Mucosa of descending colon (tissue), 3 donors: ENCODE measurements around the gene HLA-E. TPM values are rescaled to one million over a fixed set of nuclear protein-coding genes. Genes with fewer than 3 reads are reported as not detected.
"Not testable (repeated sequence)": the region's sequence is repeated elsewhere in the genome, so short reads cannot be mapped to it uniquely, and the experiment has no call there.

ENCODE experiments used
- ATAC-seq: fragments of 200-7000 bp; cut with Tn5 transposase; one replicate; pipeline ENCODE4 v1.9.1; 2020; ENCODE audit warnings: mild to moderate bottlenecking, moderate library complexity
- DNase-seq, 3 donors: peaks; one replicate each; pipeline ENCODE4 v3.0.0-alpha.2; 2020
- H3K36me3 ChIP-seq: fragments of 200-600 bp; one replicate; pipeline ENCODE4 v1.8.0; 2021; ENCODE audit warnings: low read depth, mild to moderate bottlenecking
- H3K4me1 ChIP-seq: fragments of 200-600 bp; one replicate; pipeline ENCODE4 v1.8.0; 2021; ENCODE audit warnings: low read depth, mild to moderate bottlenecking
- H3K4me3 ChIP-seq: fragments of 200-600 bp; one replicate; pipeline ENCODE4 v1.8.0; 2021; ENCODE audit warnings: mild to moderate bottlenecking
- H3K9me3 ChIP-seq: fragments of 200-600 bp; one replicate; pipeline ENCODE4 v1.8.0; 2021; ENCODE audit warnings: mild to moderate bottlenecking
- CTCF ChIP-seq: fragments of 200-600 bp; IDR thresholded peaks from one replicate; pipeline ENCODE4 v1.8.0; 2022; ENCODE audit warnings: antibody characterized with exemption, mild to moderate bottlenecking
- intact Hi-C, 2 donors: fragments of 100-400 bp; cut with DNase I in 1 of 2; cut with micrococcal nuclease in 1 of 2; formaldehyde crosslinking; loops; one replicate each; pipeline versions ENCODE4 v1.11.0 to v1.11.1; 2022; cut with DNase I, micrococcal nuclease
- total RNA-seq, 3 donors: library from RNA; stranded (reverse); fragmentation: NEBNext Ultra II Directional in 2 of 3; extraction: Animal tissue kit (Norgen Biotek cat#: 25700) in 2 of 3; gene quantifications; one replicate each; pipeline versions ENCODE4 v1.2.1 to v1.2.4, GENCODE V29; 2021 to 2023
- donor health status: DM: no; HTN: no; CAD: no; lungs with moderate emphysema.
- donor health status: DM: no; HTN: no; CAD: no.
- donor health status: DM: no; HTN: yes; CAD: no.

The HLA-E gene
- total RNA-seq, 3 donors from 2014 or later, result 316 to 631 (median 383) TPM

DNA sequence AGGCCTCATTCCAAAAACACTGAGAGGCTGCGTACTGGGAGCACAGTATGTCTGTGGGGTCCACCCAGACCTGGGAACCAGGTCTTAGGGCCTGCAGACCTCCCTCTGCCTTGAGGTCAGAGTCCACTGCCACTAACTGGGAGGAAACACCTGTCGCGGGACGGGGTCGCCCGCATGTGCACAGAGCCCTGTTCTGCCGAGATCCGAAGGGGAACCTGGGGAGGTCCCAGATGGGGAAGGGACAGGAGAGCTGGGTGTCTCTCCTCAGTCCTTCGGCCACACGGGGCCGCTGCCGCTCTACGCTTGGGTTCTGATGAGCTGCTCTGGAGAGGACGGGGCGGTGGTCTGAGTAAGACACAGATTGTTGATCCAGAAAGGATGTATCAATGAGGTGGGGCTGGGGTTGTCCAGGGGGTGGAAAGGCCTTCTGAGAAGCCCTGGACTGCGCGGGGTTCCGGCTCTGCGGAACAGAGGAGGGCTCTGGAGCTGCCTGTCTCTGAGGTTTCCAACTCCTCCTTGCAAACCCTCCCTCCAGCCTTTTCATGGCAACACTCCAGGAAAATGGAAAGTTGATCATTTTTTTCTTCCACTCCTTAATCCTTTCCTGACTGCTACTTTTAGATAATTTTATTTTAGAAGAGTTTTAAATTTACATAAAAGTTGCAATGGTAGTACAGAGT, 7.2 kb upstream of the HLA-E start:
- intact Hi-C loops, result loop anchor here (5.0 kb wide), 3 partner anchors 60 to 115 kb away; no protein-coding TSS in a partner anchor
- not testable (repeated sequence) for H3K4me1 ChIP-seq, H3K36me3 ChIP-seq, H3K4me3 ChIP-seq, H3K9me3 ChIP-seq
- peak; percentile 61 for TF ChIP-seq CTCF
- DNase-seq (peak; percentile 80 to 89 (median 87)), ATAC-seq (peak; percentile 93)

DNA sequence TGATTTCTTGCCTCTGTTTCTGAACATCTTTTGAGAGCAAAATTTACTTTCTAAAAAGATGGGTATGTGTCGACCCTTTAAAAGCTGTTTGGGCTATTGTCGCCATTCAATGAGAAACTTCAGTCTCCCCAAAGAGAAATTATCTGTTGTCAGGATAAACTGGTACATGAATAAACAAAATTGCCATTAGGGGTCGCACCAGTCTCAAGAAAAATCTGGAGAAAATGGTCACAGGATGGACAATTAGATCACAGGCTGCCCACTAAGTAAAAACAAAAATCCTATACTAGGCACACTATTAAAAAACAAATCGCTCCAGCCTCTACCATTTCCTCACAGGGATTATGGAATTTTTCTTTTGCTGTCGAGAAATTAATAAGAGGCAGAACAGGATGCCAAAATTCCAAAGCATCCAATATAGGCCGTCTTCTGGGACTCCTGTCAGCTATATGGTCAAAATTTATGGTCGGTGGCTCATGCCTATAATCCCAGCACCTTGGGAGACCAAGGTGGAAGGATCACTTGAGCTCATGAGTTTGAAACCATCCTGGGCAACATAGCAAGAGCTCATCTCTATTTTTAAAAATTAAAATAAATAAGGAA, 5.5 kb upstream of the HLA-E start:
- Histone ChIP-seq H3K9me3 (no peaks in the 10 kb centered on the region), H3K4me3 (no peak overlapping the region), H3K4me1 (no peaks in the 10 kb centered on the region), H3K36me3 (no peaks in the 10 kb centered on the region)
- DNase-seq (peak in 1 of 3 donors; percentile 85), ATAC-seq (peak; percentile 39)
- intact Hi-C loops, result loop anchor here (5.0 kb wide), 3 partner anchors 59 to 114 kb away; no protein-coding TSS in a partner anchor
- TF ChIP-seq CTCF, result no peak

DNA sequence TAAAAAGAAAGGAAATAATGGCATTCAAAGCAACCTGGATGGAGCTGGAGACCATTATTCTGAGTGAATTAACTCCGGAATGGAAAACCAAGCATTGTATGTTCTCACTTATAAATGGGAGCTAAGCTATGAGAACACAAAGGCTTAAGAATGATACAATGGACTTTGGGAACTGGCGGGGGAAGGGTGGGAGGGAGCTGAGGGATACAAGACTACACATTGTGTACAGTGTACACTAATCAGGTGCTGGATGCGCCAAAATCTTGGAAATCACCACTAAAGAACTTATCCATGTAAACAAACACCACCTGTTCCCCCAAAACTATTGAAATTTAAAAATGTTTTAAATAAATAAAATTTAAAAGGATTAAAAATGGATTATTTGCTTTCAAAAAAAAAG, 4.1 kb upstream of the HLA-E start:
- intact Hi-C loops, result loop anchor here in 1 of 2 donors (5.0 kb wide), 1 partner anchor 47 kb away; no protein-coding TSS in a partner anchor
- ATAC-seq (no peak), DNase-seq (no peak)
- Histone ChIP-seq H3K4me1 (peaks cover under 1% of the 10 kb centered on the region), H3K4me3 (no peak overlapping the region), H3K36me3 (no peaks in the 10 kb centered on the region), H3K9me3 (no peaks in the 10 kb centered on the region)
- no peak for TF ChIP-seq CTCF

GRCh38 chr6:30487926-30488325, 1.4 kb upstream of the HLA-E start:
- Histone ChIP-seq H3K4me3 (no peak overlapping the region), H3K36me3 (no peaks in the 10 kb centered on the region), H3K4me1 (peaks cover 25% of the 10 kb centered on the region), H3K9me3 (no peaks in the 10 kb centered on the region)
- no peak for TF ChIP-seq CTCF
- ATAC-seq (no peak), DNase-seq (no peak)
- intact Hi-C loops, result loop anchor here in 1 of 2 donors (5.0 kb wide), 1 partner anchor 44 kb away; no protein-coding TSS in a partner anchor

DNA sequence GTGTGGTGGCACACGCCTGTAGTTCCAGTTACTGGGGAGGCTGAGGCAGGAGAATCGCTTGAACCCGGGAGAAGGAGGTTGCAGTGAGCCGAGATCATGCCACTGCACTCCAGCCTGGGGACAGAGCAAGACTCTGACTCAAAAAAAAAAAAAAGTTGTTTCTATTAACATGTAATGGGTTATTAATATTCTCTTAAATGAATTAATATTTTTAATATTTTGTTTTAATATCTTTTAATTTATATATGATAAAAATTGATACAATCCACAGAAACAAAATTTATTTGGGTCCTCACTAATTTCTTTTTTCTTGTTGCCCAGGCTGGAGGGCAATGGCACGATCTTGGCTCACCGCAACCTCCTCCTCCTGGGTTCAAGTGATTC, 620 bp upstream of the HLA-E start:
- not testable (repeated sequence) for H3K36me3 ChIP-seq, ATAC-seq, H3K9me3 ChIP-seq, DNase-seq, H3K4me3 ChIP-seq
- H3K4me1 ChIP-seq, result peaks cover 25% of the 10 kb centered on the region
- intact Hi-C loops, result loop anchor here in 1 of 2 donors (5.0 kb wide), 1 partner anchor 44 kb away; no protein-coding TSS in a partner anchor
